ENCODE data around the gene MARCO. TPM values are rescaled to one million over a fixed set of nuclear protein-coding genes. Genes with fewer than 3 reads are reported as not detected.
"Not testable (repeated sequence)": the region's sequence is repeated elsewhere in the genome, so short reads cannot be mapped to it uniquely, and the experiment has no call there.

The MARCO gene
- total RNA-seq, 2 donors from 2014 or later: not detected

DNA sequence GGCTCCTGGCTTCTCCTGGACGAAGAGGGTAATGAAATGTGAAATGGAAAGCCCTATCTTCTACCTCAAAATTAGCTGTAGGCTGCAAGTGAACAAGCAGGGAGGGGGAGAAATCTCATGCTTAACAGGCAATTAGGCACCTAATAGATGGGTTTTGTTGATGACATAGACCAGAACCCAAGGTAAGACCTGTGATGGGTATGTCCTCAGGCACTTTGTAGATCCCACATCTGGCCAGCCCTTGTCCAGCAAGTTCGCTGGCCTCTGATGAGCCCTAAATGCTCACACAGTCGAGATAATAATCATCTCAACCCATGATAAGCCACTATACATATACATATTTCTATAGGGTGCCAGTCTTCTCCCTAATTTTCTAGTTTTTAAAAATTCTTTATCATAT, 82.6 kb downstream of the MARCO start:
- DNase-seq (no peak), ATAC-seq (replicated peaks in 1 of 2) (no peak)
- Mint-ChIP-seq H3K27me3 (ENCODE audit: low read depth) (peaks cover 4% of the 10 kb centered on the region), H3K36me3 (ENCODE audit: insufficient read depth in 2 of 2) (no peaks in the 10 kb centered on the region), H3K9me3 (no peaks in the 10 kb centered on the region), H3K27ac (no peak overlapping the region), H3K4me3 (no peak overlapping the region), H3K4me1 (ENCODE audit: low read depth) (no peaks in the 10 kb centered on the region)

DNA sequence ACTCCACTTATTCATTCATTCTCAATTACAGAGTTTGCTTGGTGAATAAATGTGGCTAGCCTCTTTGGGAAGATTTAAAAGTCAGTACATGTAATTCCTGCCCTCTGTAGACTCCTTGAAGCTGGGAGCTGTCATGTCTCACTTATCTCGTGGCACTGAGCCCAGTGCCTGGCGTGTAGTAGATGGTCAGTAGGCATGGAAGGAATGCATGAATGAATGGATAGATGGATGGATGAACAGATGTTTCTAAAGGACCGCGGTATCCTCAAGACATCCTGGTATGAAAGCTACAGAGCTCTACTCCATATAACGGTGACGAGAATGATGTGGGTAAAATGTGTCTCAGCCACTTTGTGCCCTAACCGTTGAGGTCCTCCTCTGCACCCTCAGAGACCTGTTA, 83.0 kb downstream of the MARCO start:
- Mint-ChIP-seq H3K4me3 (no peak overlapping the region), H3K9me3 (no peaks in the 10 kb centered on the region), H3K36me3 (ENCODE audit: insufficient read depth in 2 of 2) (no peaks in the 10 kb centered on the region), H3K27ac (no peak overlapping the region), H3K4me1 (ENCODE audit: low read depth) (no peaks in the 10 kb centered on the region), H3K27me3 (ENCODE audit: low read depth) (peaks cover 4% of the 10 kb centered on the region)
- DNase-seq (no peak), ATAC-seq (replicated peaks in 1 of 2) (no peak)

DNA sequence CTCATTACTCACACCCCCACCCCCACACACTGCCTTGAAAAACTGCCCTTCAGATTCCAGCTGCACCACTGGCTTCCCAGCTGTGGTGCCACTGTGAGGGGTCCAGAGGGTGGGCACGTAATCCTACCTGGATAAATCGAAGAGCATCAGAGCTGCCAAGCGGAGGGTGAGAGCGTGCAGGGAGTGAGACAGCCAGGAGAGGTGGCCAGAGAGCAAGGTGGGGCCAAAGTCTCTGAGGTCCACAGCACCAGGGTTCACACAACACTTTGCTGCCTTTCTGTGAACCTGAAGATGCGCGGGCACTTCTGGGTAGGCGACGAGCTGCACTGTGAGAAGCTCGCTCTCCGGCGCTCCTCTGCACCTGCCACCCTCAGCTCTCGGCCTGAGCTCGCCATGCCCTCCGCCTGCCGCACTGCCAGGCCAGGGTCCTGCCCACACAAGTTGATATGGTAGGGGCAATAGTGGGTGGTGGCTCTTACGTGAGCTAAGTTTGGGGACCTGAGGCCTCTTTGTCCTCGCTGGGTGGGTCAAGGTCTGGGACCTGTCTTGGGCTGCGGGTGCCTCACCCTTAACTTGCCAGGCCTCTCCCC, 83.9 kb downstream of the MARCO start:
- Mint-ChIP-seq H3K4me1 (ENCODE audit: low read depth) (no peaks in the 10 kb centered on the region), H3K27me3 (ENCODE audit: low read depth) (peaks cover 12% of the 10 kb centered on the region), H3K27ac (no peak overlapping the region), H3K36me3 (ENCODE audit: insufficient read depth in 2 of 2) (no peaks in the 10 kb centered on the region), H3K9me3 (no peaks in the 10 kb centered on the region), H3K4me3 (no peak overlapping the region)
- DNase-seq: no peak
- ATAC-seq (replicated peaks in 1 of 2): no peak

DNA sequence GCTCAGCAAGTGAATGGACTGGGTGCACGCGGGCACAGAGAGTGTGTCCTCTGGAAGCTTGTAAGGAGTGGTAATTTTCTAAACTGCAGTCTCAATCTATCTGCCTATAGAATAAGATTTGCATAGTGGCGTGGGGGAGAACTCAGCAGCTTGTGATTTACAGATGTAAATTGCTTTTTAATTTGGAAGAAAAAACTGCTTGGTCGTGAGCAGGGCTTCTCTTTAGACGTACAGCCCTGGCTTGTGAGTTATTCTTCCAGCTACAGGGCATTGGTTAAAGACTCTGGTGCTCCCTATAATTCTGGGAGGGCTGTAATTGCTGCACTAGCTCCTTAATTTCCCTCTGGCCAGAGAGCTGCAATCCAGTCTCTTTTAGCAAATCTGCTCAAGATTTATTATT, 84.9 kb downstream of the MARCO start:
- H3K36me3 Mint-ChIP-seq (ENCODE audit: insufficient read depth in 2 of 2): no peaks in the 10 kb centered on the region
- peaks cover 17% of the 10 kb centered on the region for H3K27me3 Mint-ChIP-seq (ENCODE audit: low read depth)
- H3K4me1 Mint-ChIP-seq (ENCODE audit: low read depth): no peaks in the 10 kb centered on the region
- ATAC-seq (replicated peaks in 1 of 2): no peak
- no peak for DNase-seq
- no peak overlapping the region for H3K4me3 Mint-ChIP-seq
- H3K9me3 Mint-ChIP-seq: peaks cover 0 to under 1% of the 10 kb centered on the region in 2 donors
- H3K27ac Mint-ChIP-seq: no peak overlapping the region

DNA sequence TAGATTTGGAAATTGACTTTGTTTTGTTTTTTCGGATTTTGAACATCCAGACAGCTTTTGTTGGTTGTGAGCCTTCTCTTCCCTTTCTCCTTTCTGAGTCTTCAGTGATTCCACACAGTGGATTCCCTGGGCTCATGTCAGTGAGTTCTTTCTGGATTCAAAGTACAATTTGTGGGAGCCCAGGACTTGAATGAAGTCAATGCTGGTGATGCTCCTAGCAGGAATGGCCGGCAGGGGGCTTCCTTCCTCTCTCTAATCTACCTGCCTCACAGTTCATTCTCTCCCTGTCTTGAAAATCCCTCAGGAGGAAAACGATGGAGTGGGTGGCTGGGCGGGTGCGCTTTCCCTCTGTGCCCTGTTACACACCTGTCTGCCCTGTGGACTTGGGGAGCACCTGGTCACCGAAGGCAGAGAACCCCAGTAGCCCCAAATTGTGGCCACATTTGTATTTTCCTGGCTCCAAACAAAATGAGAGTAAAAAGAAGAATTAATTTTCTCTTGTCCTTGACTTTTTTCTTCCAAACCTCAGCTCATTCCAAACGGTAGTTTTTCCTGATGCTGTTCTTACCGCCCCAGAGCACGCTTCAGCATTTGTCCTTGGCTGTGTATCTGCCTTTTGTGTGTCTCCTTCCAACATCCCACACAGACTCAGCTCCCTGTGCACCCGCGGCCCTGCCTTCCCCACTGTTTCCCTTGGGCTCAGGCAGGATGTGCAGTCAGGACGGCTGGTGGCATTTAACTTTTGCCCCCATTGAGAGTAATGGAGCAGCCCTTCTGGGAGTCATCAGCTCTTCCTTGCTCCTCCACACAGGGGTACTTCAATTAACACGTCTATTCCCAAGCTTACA, 86.6 kb downstream of the MARCO start:
- no peak for ATAC-seq (replicated peaks in 1 of 2)

DNA sequence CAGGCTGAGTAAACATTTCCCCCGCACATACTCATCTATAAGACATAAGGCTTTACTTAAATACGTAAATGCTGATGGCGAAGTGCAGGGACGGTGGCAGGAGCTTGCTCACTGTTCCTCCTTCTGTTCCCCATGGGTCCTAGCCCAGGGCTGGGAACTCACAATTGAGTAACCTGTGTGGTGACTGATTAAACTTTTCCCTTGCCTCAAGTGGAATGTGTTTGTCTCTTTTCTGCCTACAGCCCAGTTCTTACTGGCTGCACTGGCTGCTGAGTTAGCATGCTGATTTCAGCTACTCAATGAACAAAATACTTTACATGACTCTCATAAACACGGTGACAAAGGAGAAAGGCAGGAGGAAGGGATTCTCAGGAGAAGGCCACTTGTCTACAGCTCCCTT, 87.3 kb downstream of the MARCO start:
- Mint-ChIP-seq H3K4me3 (no peak overlapping the region), H3K27ac (no peak overlapping the region), H3K4me1 (ENCODE audit: low read depth) (no peaks in the 10 kb centered on the region), H3K36me3 (ENCODE audit: insufficient read depth in 2 of 2) (no peaks in the 10 kb centered on the region), H3K9me3 (peaks cover 3% of the 10 kb centered on the region in 2 donors), H3K27me3 (ENCODE audit: low read depth) (peaks cover 13% of the 10 kb centered on the region)
- ATAC-seq (replicated peaks in 1 of 2) (no peak), DNase-seq (no peak)

More for the DNA sequence above, 86.6 kb downstream of the MARCO start:
- H3K9me3 Mint-ChIP-seq: peaks cover 0 to 1% of the 10 kb centered on the region in 2 donors
- peaks cover 13% of the 10 kb centered on the region for H3K27me3 Mint-ChIP-seq (ENCODE audit: low read depth)
- H3K36me3 Mint-ChIP-seq (ENCODE audit: insufficient read depth in 2 of 2): no peaks in the 10 kb centered on the region
- no peak overlapping the region for H3K27ac Mint-ChIP-seq
- H3K4me1 Mint-ChIP-seq (ENCODE audit: low read depth): no peaks in the 10 kb centered on the region
- no peak overlapping the region for H3K4me3 Mint-ChIP-seq
- DNase-seq: no peak

DNA sequence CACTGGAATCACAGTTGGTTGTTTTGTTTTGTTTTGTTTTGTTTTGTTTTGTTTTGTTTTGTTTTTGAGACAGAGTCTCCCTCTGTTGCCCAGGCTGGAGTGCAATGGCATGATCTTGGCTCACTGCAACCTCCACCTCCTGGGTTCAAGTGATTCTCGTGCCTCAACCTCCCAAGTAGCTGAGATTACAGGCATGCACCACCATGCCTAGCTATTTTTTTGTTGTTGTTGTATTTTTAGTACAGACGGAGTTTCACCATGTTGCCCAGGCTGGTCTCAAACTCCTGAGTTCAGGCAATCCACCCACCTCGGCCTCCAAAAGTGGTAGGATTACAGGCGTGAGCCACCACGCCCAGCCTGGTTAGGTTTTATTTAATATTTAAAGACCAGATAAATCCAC, 95.9 kb downstream of the MARCO start:
- not testable (repeated sequence) for H3K4me1 Mint-ChIP-seq (ENCODE audit: low read depth); H3K36me3 Mint-ChIP-seq (ENCODE audit: insufficient read depth in 2 of 2); DNase-seq; H3K27me3 Mint-ChIP-seq (ENCODE audit: low read depth); H3K9me3 Mint-ChIP-seq; H3K27ac Mint-ChIP-seq; H3K4me3 Mint-ChIP-seq; ATAC-seq (replicated peaks in 1 of 2)

DNA sequence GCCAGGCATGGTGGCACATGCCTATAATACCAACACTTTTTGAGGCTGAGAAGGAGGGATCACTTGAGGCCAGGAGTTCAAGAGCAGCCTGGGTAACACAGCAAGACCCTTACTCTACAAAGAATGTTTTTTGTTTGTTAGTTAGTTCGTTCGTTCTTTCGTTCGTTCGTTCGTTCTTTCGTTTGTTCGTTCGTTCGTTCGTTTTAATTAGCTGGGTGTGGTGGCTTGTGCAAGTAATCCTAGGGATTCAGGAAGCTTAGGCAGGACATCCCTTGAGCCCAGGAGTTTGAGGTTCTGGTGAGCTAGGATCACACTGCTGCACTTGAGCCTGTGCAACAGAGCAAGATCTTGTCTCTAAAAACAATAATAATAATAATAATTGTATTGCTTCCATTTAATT, 98.7 kb downstream of the MARCO start:
- H3K27me3 Mint-ChIP-seq (ENCODE audit: low read depth): peaks cover 7% of the 10 kb centered on the region
- H3K4me1 Mint-ChIP-seq (ENCODE audit: low read depth): no peaks in the 10 kb centered on the region
- no peak overlapping the region for H3K4me3 Mint-ChIP-seq
- no peaks in the 10 kb centered on the region for H3K9me3 Mint-ChIP-seq
- no peak overlapping the region for H3K27ac Mint-ChIP-seq
- DNase-seq (no peak), ATAC-seq (replicated peaks in 1 of 2) (no peak)
- H3K36me3 Mint-ChIP-seq (ENCODE audit: insufficient read depth in 2 of 2): no peaks in the 10 kb centered on the region

Other genes with a start within 250 kb of the MARCO start
- gene EN1, start 94.5 kb upstream of the MARCO start, total RNA-seq: not detected
- not detected for gene C1QL2, start 216.6 kb downstream of the MARCO start, total RNA-seq